K562 (cell line): ENCODE results near the gene MYO15B. TPM values are rescaled to one million over a fixed set of nuclear protein-coding genes. Genes with fewer than 3 reads are reported as not detected.

Experiments used
- ATAC-seq: fragments of 200-7000 bp; cut with Tn5 transposase; 3 replicates; pipeline ENCODE4 v1.9.1; 2020; ENCODE audit warnings: moderate library complexity
- BruUV-seq: library from RNA; stranded (reverse); fragments of 400-500 nt; replicated peaks from 2 replicates; lab custom pipeline; 2021; lab: Mats Ljungman, UMichigan
- CTCF ChIA-PET: fragments of 300-600 bp; formaldehyde crosslinking; extraction: SDS; loops from one replicate; lab custom pipeline; 2021; ENCODE audit warnings: low intra/inter-chr PET ratio; lab: Yijun Ruan, JAX
- POLR2A ChIA-PET: fragments of 300-600, 350-650 bp; sonication (Branson Sonifier 250); formaldehyde crosslinking; extraction: SDS; loops from one replicate; lab custom pipeline; 2021; ENCODE audit warnings: antibody characterized with exemption, inconsistent platforms; lab: Yijun Ruan, JAX
- DNase-seq, 4 experiments: peaks; one replicate each; pipeline versions ENCODE4 v3.0.0 to v3.0.0-alpha.2; 2011 to 2018; ENCODE audit warnings: low spot score in 3 of 4, mixed read lengths in 3 of 4; ENCODE audit errors: extremely low read depth in 1 of 4
- FAIRE-seq: peaks from 2 replicates; lab custom pipeline; 2011; peaks lifted over from hg19 to GRCh38; lab: Jason Lieb, UNC
- H2AFZ ChIP-seq: 2 replicates; pipeline ENCODE4 v1.6.0; 2011; ENCODE audit warnings: low read depth, low read length, control low read depth, inconsistent platforms
- H3K27ac ChIP-seq: fragments of 200-600 bp; 3 replicates; pipeline ENCODE4 v1.8.0; 2011; ENCODE audit warnings: low read depth, mild to moderate bottlenecking, control low read depth, inconsistent platforms, low read length, moderate library complexity, mixed read lengths; ENCODE audit errors: extremely low read depth
- H3K27me3 ChIP-seq, 2 experiments: fragments of 300-600 bp in 1 of 2; 2 replicates in 1 of 2; 3 replicates in 1 of 2; pipeline versions ENCODE4 v1.6.0 to v1.8.0; 2011; ENCODE audit warnings: inconsistent platforms in 2 of 2, low read length in 2 of 2, mild to moderate bottlenecking in 1 of 2, mixed read lengths in 1 of 2, moderate library complexity in 1 of 2; ENCODE audit not compliant: control insufficient read depth in 2 of 2, insufficient read depth in 2 of 2
- H3K36me3 ChIP-seq: fragments of 300-600 bp; 3 replicates; pipeline ENCODE4 v1.8.0; 2011; ENCODE audit warnings: mild to moderate bottlenecking, low read length, inconsistent platforms; ENCODE audit not compliant: control insufficient read depth, insufficient read depth
- H3K4me1 ChIP-seq, 2 experiments: fragments of 200-600 bp in 1 of 2; replicated peaks in 1 of 2; 2 replicates in 1 of 2; 3 replicates in 1 of 2; pipeline versions ENCODE4 v1.5.1 to v1.8.0; 2011; ENCODE audit warnings: inconsistent platforms in 2 of 2, low read length in 2 of 2, mild to moderate bottlenecking in 1 of 2, mixed read lengths in 1 of 2, moderate library complexity in 1 of 2; ENCODE audit not compliant: control insufficient read depth in 2 of 2, insufficient read depth in 2 of 2
- H3K4me2 ChIP-seq: 2 replicates; pipeline ENCODE4 v1.6.1; 2011; ENCODE audit warnings: low read length, control low read depth, inconsistent platforms, mixed read lengths; ENCODE audit not compliant: insufficient read depth
- H3K4me3 ChIP-seq: fragments of 200-600 bp; sonication (generic), shearing (Covaris generic); 2 replicates; pipeline ENCODE4 v1.5.1; 2016; ENCODE audit warnings: control low read depth, inconsistent platforms
- H3K79me2 ChIP-seq: fragments of 200-600 bp; 3 replicates; pipeline ENCODE4 v1.8.0; 2011; ENCODE audit warnings: low read length, inconsistent platforms; ENCODE audit not compliant: control insufficient read depth, insufficient read depth
- H3K9ac ChIP-seq, 2 experiments: 2 replicates each; pipeline versions ENCODE4 v1.6.0 to v1.6.1; 2011; ENCODE audit warnings: low read depth in 2 of 2, low read length in 2 of 2, control low read depth in 1 of 2, inconsistent platforms in 1 of 2, mild to moderate bottlenecking in 1 of 2, mixed read lengths in 1 of 2; ENCODE audit not compliant: insufficient read depth in 1 of 2
- H3K9me1 ChIP-seq: one replicate; pipeline ENCODE4 v1.6.0; 2011; ENCODE audit warnings: inconsistent platforms, mild to moderate bottlenecking, low read length, moderate library complexity; ENCODE audit not compliant: control insufficient read depth, insufficient read depth
- H3K9me3 ChIP-seq: replicated peaks from 2 replicates; pipeline ENCODE4 v1.5.1; 2011; ENCODE audit warnings: low read depth, low read length, inconsistent platforms; ENCODE audit not compliant: control insufficient read depth, insufficient read depth
- H4K20me1 ChIP-seq: replicated peaks from 2 replicates; pipeline ENCODE4 v1.6.1; 2011; ENCODE audit warnings: low read length, inconsistent platforms, mixed read lengths; ENCODE audit not compliant: control insufficient read depth, insufficient read depth
- AFF4 ChIP-seq: sonication (generic); formaldehyde crosslinking; IDR thresholded peaks from 2 replicates; pipeline ENCODE4 v1.8.0; 2023; ENCODE audit warnings: mild to moderate bottlenecking, missing genetic modification reagents
- HOMEZ ChIP-seq: fragments of 250-450 bp; sonication (Bioruptor Pico); IDR thresholded peaks from 2 replicates; pipeline ENCODE4 v1.4.0; 2020; ENCODE audit warnings: mild to moderate bottlenecking, moderate library complexity
- MBD1 ChIP-seq: fragments of 250-450 bp; sonication (Bioruptor Pico); IDR thresholded peaks from 2 replicates; pipeline ENCODE4 v1.8.0; 2022; ENCODE audit warnings: inconsistent platforms
- SRF ChIP-seq, 2 experiments: fragments of 250-450, 450-650 bp in 1 of 2; sonication (Bioruptor Pico) in 1 of 2; sonication (generic) in 1 of 2; formaldehyde crosslinking; IDR thresholded peaks; 2 replicates each; pipeline versions ENCODE4 v1.5.0 to v1.5.1; 2020 to 2022; ENCODE audit warnings: mild to moderate bottlenecking in 1 of 2, missing genetic modification reagents in 1 of 2
- STAT5B ChIP-seq: fragments of 250-450 bp; sonication (Bioruptor Pico); IDR thresholded peaks from 2 replicates; pipeline ENCODE4 v1.8.0; 2021; ENCODE audit warnings: mild to moderate bottlenecking, inconsistent platforms
- TFE3 ChIP-seq: fragments of 450-650 bp; formaldehyde crosslinking; IDR thresholded peaks from 2 replicates; pipeline ENCODE4 v1.4.0; 2020; ENCODE audit warnings: mild to moderate bottlenecking, mixed read lengths
- YBX1 ChIP-seq: fragments of 450-650 bp; IDR thresholded peaks from 2 replicates; pipeline ENCODE4 v1.7.1; 2016; ENCODE audit warnings: mild to moderate bottlenecking
- ZMIZ1 ChIP-seq, 2 experiments: fragments of 150-350 bp in 1 of 2; IDR thresholded peaks; 2 replicates each; pipeline ENCODE4 v1.6.1; 2012 to 2016; ENCODE audit warnings: low read depth in 2 of 2, low read length in 2 of 2, mild to moderate bottlenecking in 1 of 2, moderate library complexity in 1 of 2
- WGBS: fragments of 100-300 bp; shearing (Covaris generic); methylation state at CpG from one replicate; pipeline ENCODE4 v1.1.6; 2016; ENCODE audit warnings: low coverage, mixed read lengths; ENCODE audit not compliant: insufficient coverage; ENCODE audit errors: missing lambda C conversion rate; 5-methylcytosine and 5-hydroxymethylcytosine counted together
- in situ Hi-C: fragments of 300-500 bp; cut with MboI; formaldehyde crosslinking; loops from 4 replicates; pipeline ENCODE4 v1.15.0; 2018; ENCODE audit warnings: inconsistent platforms, mixed read lengths
- intact Hi-C: fragments of 100-400 bp; cut with micrococcal nuclease; formaldehyde crosslinking; loops from 2 replicates; pipeline ENCODE4 v1.14.2; 2022
- polyA plus RNA-seq, 8 experiments: library from polyadenylated mRNA; depleted of rRNA in 4 of 8; stranded (reverse) in 5 of 8; unstranded in 3 of 8; fragments of >200 nt; fragmentation: Nextera tagmentation in 2 of 8; fragmentation: Illumina TruSeq in 1 of 8; extraction: Ambion mirVana in 2 of 8; extraction: Trizol in 1 of 8; gene quantifications; 2 replicates each; pipeline versions ENCODE4 v1.2.1 to v1.2.3, GENCODE V29; 2011 to 2014; ENCODE audit warnings: inconsistent platforms in 1 of 8, missing spikeins in 1 of 8
- total RNA-seq, 7 experiments: library from RNA; depleted of rRNA in 6 of 7; stranded (reverse); fragments of >200 nt in 6 of 7; fragmentation: Illumina TruSeq in 2 of 7; extraction: Trizol in 2 of 7; gene quantifications; 2 replicates each; pipeline versions ENCODE4 v1.2.1 to v1.2.3, GENCODE V29; 2011 to 2021; ENCODE audit warnings: low replicate concordance in 1 of 7

The MYO15B gene
- total and polyA plus RNA-seq, 9 of the 15 experiments (the other 6 are each of a cell fraction or from before 2014, with no cell fraction given): 0.05 to 3.1 (median 0.83) TPM; not detected in 2

GRCh38 chr17:75566416-75566815 lies 21.2 kb upstream of the MYO15B start:
- no peak overlapping the region for H2AFZ ChIP-seq
- 55% methylated on average over 6 of the region's 6 CpGs for WGBS
- no peak overlapping the region for H3K9ac ChIP-seq
- no peak overlapping the region for H3K4me3 ChIP-seq
- FAIRE-seq: no peak
- no peaks in the 10 kb centered on the region for H4K20me1 ChIP-seq
- no peak overlapping the region for H3K4me2 ChIP-seq
- ChIA-PET POLR2A (interaction anchor here (0.5 kb wide), 1 partner anchor 101 kb away, joined by 3 read pairs; the partner anchor contains the start of genes RECQL5 and SAP30BP), CTCF (no interaction called here)
- intact Hi-C loops (no loop called here), in situ Hi-C loops (no loop called here)
- no peak for ATAC-seq
- peaks cover 9 to 29% of the 10 kb centered on the region in 2 experiments; a peak in 4 of 5 replicates for H3K4me1 ChIP-seq
- H3K27ac ChIP-seq: no peak overlapping the region
- peaks cover 13% of the 10 kb centered on the region; the same call in 1 of the 3 replicates for H3K36me3 ChIP-seq
- no TSS peak for BruUV-seq
- H3K27me3 ChIP-seq: no peaks in the 10 kb centered on the region
- H3K9me3 ChIP-seq: no peaks in the 10 kb centered on the region
- H3K79me2 ChIP-seq: no peaks in the 10 kb centered on the region
- H3K9me1 ChIP-seq: no peaks in the 10 kb centered on the region
- no peak for DNase-seq
- TF ChIP-seq YBX1: no peak
- TF ChIP-seq MBD1 (CRISPR knock-in tag): no peak
- TF ChIP-seq HOMEZ (CRISPR knock-in tag): no peak
- no peak for TF ChIP-seq SRF (CRISPR knock-in tag; IDR thresholded peaks at IDR 0.05)
- no peak for TF ChIP-seq TFE3
- TF ChIP-seq AFF4 (CRISPR knock-in tag): no peak
- no peak for TF ChIP-seq STAT5B (CRISPR knock-in tag)
- TF ChIP-seq ZMIZ1 (IDR thresholded peaks at IDR 0.05; ENCODE audit: low read depth in 2 of 2, low read length in 2 of 2): no peak
